GM04504 (cell line): Measurements from ENCODE around the gene RXFP4.
"Not testable (repeated sequence)": the region's sequence is repeated elsewhere in the genome, so short reads cannot be mapped to it uniquely, and the experiment has no call there.

Source experiments
- DNase-seq: peaks from one replicate; pipeline ENCODE4 v3.0.0-alpha.2; 2012; ENCODE audit warnings: low read depth

RXFP4 gene, protein sequence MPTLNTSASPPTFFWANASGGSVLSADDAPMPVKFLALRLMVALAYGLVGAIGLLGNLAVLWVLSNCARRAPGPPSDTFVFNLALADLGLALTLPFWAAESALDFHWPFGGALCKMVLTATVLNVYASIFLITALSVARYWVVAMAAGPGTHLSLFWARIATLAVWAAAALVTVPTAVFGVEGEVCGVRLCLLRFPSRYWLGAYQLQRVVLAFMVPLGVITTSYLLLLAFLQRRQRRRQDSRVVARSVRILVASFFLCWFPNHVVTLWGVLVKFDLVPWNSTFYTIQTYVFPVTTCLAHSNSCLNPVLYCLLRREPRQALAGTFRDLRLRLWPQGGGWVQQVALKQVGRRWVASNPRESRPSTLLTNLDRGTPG

DNA sequence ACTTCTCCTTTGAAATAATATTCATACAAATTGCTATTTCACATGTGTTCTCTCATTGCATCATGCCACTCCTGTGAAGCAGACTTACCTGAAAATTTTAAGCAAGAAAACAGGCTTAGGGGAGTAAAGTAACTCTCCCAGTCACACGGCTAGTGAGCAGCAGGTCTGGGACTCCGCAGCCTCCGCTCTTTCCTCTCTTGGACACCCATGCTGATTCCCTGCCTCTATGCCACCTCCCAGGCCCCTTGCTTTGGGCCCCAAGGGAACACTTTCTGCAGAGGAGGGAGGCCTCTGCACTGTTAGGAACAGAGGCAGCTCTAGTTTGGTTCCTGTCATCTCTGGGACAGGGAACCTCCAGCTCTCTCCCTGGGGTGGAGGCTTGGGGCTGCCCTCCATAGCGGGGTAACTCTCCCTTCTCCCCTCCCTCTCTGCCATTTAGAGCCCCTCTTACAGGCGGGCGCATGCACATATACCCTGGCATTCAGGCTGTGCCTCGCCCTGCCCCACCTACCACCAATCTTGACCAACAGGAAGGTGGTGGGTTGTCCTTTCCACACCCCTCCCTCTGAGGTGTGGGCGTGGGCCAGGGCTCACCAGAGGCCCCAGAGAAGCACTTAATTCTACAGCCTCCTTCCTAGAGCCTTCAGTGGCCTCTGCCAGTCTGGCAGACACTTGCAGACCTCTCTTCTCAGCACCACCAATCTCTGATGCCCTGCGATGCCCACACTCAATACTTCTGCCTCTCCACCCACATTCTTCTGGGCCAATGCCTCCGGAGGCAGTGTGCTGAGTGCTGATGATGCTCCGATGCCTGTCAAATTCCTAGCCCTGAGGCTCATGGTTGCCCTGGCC lies at the start of gene RXFP4:
Gene RXFP4 (plus strand): TSS at position 646 of the 852 bp plus-strand sequence. CDS start 72 bp downstream, at position 718.
- DNase-seq: no peak

DNA sequence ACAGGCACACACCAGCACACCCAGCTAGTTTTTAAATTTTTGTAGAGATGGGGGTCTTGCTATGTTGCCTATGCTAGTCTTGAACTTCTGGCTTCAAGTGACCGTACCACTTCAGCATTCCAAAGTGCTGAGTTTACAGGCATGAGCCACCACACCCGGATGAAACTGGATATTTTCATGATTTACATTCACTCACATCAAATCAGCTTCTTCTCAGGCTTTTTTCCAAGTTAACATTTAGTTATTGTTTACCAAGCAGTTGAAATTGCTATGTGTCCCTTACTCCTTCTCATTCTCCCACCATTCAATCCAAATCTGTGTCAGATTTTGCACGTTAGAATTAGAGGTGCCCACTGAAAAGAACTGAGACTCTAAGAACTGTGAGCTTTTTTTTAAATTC lies 48.6 kb upstream of the RXFP4 start:
- DNase-seq: no peak

DNA sequence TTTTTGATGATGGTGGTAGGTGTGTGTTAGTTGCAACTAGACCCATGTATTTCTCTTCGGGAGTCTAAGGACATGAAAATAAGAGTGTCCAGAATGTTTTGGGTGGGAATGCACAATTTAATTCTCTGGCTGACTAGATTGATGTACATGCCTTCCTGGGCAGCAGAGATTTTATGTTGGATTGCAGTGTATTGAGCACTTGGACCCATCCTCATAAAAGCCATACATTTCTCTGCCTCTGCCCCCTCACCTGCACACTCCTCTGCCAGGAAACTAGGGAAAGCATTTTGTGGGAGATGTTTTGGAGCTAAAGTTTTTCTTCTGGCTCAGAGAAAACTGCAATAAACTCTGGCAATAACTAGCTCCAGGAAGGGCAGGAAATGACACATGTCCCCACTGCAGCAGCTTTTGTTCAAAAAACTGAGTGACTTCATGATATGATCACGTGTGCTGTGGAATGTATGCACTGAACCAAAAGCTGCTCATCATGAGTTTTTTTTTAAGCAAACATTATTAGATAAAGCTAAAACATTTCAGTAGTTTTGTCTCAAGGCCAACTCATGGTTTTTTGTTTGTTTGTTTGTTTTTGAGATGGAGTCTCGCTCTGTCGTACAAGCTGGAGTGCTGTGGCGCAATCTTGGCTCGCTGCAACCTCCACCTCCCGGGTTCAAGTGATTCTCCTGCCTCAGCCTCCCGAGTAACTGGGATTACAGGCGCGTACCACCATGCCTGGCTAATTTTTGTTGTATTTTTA lies 47.9 kb upstream of the RXFP4 start:
- DNase-seq: peak; percentile 85

DNA sequence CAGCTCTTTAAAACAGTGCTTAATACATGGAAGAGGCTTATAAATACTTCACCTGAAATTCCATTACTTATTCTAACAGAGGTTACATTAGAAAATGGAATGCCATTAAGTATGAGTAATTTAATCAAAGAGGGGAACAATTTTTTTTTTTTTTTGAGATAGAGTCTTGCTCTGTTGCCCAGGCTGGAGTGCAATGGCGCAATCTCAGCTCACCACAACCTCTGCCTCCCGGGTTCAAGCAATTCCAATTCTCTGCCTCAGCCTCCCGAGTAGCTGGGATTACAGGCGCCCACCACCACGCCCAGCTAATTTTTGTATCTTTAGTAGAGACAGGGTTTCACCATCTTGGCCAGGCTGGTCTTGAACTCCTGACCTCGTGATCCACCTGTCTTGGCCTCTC lies 45.8 kb upstream of the RXFP4 start:
- DNase-seq: not testable (repeated sequence)

GRCh38 chr1:155896476-155896875 lies 45.0 kb upstream of the RXFP4 start:
- not testable (repeated sequence) for DNase-seq

DNA sequence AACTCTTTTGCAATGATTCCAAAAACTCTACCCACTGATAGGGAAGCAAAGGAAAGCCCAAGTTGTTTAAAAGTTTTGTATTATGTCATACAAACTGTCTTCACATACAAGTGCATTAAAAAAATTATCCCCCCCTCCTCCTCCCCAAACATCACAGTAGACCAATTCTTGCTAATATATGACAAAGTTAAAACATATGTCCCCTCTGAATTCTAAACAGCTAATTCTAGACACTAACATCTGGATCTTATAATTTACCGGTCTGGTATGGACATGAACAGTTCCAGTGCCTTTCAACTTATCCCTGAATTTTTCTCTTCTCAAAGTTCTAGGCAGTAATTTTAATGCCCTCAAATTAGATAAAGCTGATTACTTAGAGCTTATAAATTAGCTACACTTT lies 43.7 kb upstream of the RXFP4 start:
- DNase-seq: no peak

GRCh38 chr1:155898888-155899287 lies 42.5 kb upstream of the RXFP4 start:
- DNase-seq: no peak

DNA sequence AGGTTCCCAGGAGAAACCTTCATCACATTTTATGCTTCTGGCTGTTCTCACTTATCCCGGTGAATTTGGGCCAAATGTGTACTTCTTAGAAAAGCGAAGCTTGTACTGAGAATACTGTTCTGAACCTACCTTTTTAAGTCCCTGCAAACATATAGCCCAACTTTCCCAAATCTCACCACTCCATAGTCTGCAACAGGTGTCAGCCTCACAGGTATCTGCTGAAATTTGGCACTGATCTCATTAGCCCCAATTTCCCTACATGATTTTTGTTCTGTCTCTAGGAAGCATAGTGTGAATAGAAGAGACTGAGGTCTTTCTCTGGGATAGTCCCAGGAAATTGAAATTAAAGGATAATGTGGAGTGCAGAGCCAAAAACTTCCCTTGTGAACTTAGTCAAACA lies 41.8 kb upstream of the RXFP4 start:
- no peak for DNase-seq

- DNase-seq: no peak
These were observed 41.3 kb upstream of the RXFP4 start for GRCh38 chr1:155900161-155900560.

DNA sequence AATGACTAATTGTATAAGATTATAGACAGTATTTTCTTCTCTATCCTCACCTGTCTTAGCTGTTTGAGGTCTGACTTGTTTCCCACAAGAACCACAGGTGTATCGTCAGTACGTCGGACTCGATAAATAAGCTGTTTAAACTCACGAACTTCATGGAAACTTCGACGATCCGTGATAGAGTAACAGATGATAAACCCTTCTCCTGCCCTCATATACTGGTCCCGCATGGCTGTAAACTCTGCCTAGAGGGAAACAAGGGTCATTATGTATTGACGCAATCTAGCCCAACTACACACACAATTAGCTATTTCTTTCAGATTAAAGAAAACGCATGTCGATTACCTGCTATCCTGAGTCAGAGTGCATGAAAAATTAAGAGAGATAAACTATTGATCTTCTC lies 37.2 kb upstream of the RXFP4 start:
- DNase-seq: no peak

GRCh38 chr1:155909894-155910293 lies 31.5 kb upstream of the RXFP4 start:
- DNase-seq: no peak

GRCh38 chr1:155910621-155911121 lies 30.8 kb upstream of the RXFP4 start:
- DNase-seq: no peak

GRCh38 chr1:155911156-155912055 lies 30.0 kb upstream of the RXFP4 start, which contains the start of gene RIT1:
Gene RIT1, minus strand, starts transcription at chr1:155911349. Its CDS starts 588 bp downstream, at chr1:155910761.
- DNase-seq: no peak

DNA sequence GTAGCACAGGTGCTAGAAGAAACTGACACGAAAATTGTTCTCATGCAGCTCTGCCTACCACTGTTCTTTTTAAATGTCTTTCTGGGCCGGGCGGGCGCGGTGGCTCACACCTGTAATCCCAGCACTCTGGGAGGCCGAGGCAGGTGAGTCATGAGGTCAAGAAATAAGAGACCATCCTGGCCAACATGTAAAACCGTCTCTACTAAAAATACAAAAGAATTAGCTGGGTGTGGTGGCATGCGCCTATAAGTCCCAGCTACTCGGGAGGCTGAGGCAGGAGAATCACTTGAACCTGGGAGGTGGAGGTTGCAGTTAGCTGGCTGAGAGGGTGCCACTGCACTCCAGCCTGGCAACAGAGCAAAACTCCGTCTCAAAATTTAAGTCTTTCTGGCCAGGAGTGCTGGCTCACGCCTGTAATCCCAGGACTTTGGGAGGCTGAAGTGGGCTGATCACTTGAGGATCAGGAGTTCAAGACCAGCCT lies 29.3 kb upstream of the RXFP4 start:
- DNase-seq: no peak

DNA sequence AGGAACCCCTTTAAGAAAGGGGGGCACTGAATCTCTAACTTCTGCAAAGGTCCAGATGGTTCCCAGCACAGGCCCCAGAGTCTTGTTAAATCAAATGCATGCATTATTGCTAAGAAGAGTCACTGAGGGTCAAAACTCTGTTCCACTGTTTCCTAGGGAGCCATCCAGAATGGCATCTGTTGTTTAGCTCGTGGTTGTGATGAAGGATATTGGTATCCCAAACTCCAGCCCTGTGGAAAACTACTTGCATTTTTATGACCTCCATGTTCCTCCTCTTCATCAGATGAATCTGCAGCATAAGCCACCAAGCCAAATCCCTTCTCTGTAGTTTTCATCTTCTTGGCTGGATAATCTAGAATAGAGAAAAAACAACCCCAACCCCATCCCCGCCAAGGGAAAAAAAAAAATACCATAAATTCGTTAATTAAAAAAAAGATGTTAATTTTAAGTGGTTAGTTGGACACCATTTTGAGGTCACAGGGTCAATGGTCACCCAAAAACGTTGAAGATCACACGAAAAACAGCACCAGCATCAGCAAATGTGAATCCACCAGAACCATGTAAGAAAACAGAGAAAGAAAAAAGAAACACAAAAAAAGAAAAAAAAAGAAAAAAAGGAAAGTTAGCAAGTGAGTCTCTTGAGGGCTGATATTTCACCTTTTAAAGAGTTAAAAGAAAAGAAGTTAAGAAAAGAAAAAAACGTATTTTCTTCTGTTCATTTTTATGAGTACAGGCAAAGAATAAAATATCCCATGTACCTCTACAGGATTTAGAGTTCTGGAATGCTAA lies 27.3 kb upstream of the RXFP4 start:
- no peak for DNase-seq

DNA sequence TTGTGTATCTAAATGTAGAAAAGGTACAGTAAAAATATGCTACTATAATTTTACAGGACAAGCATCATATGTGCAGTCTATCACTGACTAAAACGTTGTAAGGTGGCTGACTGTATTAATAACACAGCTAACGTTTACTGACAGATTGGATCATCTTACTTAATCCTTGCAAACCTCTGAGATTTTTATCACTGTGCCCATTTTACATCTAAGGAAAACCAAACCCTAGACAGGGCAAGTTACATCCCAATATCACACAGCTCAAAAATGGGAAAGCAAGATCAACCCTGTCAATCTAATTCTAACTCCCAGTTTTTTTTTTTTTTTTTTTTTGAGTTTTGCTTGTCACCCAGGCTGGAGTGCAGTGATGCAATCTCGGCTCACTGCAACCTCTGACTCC lies 22.8 kb upstream of the RXFP4 start:
- no peak for DNase-seq

DNA sequence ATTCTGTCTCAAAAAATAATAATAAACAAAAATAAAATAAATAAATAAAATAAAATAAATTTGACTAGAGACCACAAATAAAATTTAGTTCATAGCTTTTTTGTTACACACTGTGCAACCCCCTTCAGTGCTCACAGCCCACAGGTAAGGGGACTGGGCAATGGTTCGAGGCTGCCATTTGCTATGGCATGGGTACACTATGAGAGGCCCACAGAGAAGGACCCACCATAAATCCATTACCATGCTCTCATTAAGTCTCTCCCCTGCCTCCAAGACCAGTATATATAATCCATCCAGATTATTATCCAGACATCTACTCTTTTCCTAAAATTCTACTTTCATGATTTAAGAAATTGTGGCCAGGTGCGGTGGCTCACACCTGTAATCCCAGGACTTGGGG lies 21.6 kb upstream of the RXFP4 start:
- no peak for DNase-seq

- DNase-seq: no peak
These were observed 20.7 kb upstream of the RXFP4 start for GRCh38 chr1:155920717-155921116.

DNA sequence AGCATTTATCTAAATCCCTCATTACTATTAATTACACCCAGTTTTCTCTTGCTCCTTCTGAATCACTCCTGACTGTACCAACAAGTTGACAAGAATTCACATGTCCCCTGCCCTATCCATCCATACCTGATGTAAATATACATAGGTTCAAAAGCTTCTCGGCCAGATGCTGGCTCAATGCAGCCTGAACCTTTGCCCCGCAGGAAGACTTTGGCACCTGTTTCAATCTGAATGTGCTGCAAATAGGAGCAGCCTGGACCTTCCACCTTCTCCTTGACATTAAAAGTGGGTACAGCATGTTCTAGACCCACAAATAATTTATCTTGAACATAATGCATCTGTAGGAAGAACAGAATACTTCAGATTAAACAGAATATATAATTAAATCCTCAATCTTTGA lies 15.9 kb upstream of the RXFP4 start:
- no peak for DNase-seq

- no peak for DNase-seq
These were observed 12.4 kb upstream of the RXFP4 start for GRCh38 chr1:155929057-155929456.
